GM12801 (cell line): ENCODE measurements around the gene KSR1.

Source experiments
- TF ChIP-seq, protein P1 (sequence below): IDR thresholded peaks from one replicate; pipeline ENCODE4 v1.5.1; 2011; ENCODE audit warnings: control low read depth; ENCODE audit not compliant: insufficient read length; ENCODE audit errors: extremely low read depth

The KSR1 gene

DNA sequence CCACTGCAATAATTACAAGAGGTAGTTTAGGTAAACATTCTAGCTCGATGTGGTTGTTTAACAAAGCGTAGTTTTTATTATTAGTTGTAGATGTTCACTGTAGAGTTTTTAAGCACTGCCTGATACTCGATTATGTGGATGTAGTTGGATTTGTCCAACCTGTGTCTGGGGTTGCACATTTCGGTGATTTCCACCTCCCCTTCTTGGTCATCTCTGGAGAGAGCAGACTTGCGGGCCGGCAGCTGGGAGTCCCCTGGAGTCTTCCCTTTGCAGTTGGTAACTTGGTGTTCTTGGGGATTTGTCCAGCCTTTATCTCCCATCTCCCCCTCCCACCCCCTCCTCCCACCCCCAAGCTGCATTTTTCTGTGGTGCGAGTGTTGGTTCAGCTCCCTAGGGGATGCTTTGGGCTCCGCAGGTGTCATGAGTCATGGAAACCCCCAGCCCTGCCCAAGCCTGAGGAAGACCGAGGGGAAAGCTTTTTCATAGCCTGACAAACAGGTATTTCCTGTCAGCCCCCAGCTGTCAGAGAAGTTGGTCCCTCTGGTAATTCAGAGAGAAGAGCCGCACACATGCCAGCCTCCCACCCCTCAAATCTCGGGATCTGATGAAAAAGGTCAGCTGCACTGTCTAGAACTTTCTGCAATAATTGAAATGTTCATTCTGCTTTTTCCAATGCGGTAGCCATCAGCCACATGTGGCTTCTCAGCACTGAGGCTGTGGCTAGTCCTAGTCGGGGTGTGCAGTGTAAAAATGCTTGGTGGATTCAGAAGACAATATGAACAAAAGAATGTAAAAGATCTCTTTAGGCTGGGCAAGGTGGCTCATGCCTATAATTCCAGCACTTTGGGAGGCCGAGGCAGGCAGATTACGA, 50.3 kb downstream of the KSR1 start:
- TF ChIP-seq, protein P1, sequence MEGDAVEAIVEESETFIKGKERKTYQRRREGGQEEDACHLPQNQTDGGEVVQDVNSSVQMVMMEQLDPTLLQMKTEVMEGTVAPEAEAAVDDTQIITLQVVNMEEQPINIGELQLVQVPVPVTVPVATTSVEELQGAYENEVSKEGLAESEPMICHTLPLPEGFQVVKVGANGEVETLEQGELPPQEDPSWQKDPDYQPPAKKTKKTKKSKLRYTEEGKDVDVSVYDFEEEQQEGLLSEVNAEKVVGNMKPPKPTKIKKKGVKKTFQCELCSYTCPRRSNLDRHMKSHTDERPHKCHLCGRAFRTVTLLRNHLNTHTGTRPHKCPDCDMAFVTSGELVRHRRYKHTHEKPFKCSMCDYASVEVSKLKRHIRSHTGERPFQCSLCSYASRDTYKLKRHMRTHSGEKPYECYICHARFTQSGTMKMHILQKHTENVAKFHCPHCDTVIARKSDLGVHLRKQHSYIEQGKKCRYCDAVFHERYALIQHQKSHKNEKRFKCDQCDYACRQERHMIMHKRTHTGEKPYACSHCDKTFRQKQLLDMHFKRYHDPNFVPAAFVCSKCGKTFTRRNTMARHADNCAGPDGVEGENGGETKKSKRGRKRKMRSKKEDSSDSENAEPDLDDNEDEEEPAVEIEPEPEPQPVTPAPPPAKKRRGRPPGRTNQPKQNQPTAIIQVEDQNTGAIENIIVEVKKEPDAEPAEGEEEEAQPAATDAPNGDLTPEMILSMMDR: no peak

DNA sequence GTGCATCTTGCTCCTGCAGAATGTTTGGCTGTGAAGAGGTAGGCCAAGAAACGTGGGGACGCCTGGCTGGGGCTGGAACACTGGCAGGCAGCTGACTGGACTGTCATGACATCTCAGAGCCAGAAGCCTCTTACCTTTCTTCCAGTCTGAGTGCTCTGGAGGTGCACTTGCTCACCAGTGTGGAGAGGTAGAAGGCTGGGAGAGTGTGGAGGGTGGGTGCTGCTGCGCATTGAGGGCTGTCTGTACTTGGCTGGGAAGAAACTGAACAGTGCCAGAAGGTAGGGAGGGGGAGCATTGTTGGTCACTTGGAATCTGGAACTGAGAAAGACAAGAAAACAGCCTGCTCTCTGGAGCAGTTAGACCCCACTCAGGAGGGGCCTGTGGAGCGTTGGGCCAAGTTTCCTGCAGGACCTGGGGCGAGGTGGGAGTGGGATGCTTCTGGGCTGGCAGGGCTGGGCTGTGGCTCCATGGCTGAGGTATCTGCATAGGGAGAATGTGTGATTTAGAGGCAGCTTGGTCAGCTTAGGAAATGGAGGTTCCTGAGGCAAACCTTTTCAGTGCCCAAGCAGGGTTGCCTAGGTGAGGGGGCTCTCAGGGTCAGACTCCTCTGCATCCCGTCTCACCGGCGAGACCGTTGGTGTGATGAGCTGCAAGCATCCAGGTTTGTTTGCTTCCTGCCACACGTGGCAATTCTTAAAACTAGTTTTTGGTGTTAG, 55.1 kb downstream of the KSR1 start:
- TF ChIP-seq, protein P1: no peak

DNA sequence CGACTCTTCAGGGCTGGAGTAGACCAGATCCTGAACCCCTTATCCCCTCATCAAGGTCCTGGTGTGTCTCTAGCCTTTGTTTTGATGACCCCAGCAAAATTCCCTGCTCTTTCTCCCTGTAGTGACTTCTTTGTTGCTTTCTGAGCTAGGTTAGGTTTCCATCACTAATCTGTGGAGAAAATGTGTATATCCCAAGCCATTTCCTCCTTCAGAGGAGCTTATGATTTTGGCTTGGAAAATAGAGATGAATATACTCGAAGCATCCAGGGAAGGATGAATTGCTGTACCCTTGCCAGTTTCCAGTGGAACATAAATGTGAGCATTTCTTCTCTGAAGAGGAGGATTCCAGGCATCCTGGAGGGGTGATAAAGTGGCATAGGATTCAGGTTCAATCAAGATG, 55.8 kb downstream of the KSR1 start:
- TF ChIP-seq, protein P1: no peak

DNA sequence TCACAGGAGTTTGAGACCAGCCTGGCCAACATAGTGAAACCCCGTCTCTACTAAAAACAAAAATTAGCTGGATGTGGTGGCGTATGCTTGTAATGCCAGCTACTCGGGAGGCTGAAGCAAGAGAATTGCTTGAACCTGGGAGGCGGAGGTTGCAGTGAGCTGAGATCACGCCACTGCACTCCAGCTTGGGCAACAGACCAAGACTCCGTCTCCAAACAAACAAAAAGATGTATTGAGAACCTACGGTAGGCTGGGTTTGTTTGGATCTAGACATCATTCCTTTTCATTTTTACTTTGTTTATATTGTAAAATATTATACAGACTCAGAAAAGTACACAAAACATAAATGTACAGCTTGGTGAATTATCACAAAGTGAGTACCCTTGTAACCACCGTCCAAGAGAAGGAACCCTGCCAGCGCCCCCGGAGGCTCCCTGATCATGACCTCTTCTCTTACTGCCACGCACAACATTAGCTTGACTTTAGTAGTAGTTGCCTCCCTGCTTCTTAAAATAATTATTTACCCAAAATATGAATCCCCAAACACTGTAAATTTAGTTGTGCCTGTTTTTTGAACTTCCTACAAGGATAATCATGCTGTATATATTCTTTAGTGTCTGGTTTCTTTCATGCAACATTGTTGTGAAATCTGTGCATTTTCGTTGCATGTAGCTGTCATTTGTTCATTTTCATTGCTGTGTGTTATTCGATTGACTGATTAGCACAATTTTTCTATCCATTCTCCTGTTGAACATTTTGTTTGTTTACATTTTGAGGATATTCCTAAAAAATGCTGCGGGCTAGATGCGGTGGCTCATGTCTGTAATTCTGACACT, 56.5 kb downstream of the KSR1 start:
- TF ChIP-seq, protein P1: no peak

DNA sequence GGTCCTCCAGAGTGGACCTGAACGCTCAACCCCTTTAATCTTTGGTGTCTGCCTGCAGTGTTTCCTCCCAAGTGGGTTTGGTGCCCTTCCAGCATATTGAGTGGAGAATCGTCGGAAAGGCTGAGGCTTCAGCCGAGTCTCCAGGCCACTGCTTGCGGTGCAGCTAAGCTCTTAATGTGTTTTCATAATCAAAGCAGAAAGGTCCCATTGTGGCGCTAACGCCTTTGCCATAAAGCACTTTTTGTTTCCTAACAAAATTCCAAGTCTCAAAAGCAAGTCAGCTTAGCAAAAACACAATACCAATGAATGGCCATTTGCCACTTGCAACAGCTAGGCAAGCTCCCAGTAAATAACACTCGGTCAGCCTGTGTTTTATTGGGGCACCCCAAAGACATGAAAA, 57.6 kb downstream of the KSR1 start:
- TF ChIP-seq, protein P1: no peak

DNA sequence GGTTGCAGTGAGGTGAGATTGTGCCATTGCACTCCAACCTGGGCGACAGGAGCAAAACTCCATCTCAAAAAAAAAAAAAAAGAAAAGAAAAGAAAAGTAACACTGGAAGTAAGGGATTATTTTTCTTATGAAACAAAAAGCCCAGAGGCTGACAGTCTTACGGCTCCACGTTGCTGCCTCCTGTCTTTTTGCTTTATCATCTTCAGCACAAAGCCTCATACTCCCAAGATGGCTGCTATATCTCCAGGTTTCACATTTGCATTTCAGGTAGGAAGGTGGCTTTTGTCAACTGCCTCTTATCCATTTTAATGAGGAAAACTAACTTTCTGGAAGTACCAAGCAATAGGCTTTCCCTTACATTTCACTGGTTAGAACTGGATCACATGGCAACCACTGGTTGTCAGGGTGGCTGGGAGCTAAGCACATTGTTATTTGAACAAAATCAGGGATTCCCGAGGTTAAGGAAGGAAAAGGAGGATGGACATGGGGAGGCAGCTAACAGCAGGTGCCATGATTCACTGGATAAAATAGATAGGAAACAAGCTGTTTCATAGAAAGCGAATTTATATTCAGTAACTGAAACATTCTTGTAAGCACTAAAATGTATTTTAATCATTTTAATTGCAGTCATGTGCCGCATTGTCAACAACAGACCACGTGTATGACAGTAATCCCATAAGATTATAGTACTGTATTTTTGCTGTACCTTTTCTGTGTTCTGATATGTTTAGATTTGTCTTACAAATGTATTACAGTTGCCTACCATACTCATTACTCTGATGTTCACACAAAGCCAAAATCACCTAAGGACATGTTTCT, 58.6 kb downstream of the KSR1 start:
- TF ChIP-seq, protein P1: no peak
